Astrocyte (in vitro differentiated cells and primary cell): ENCODE data around the gene LHPP. TPM values are rescaled to one million over a fixed set of nuclear protein-coding genes. Genes with fewer than 3 reads are reported as not detected.

Experiments
- DNase-seq: peaks from one replicate; pipeline ENCODE4 v3.0.0-alpha.2; 2010; ENCODE audit warnings: low read depth
- FAIRE-seq: peaks from 2 replicates; lab custom pipeline; 2011; peaks lifted over from hg19 to GRCh38; lab: Jason Lieb, UNC
- H2AFZ ChIP-seq: 2 replicates; pipeline ENCODE4 v1.6.0; 2012; ENCODE audit warnings: low read depth, low read length, inconsistent platforms
- H3K27ac ChIP-seq: 2 replicates; pipeline ENCODE4 v1.5.1; 2011; ENCODE audit warnings: low read depth, low read length, inconsistent platforms
- H3K27me3 ChIP-seq: 2 replicates; pipeline ENCODE4 v1.6.0; 2011; ENCODE audit warnings: low read length, inconsistent platforms; ENCODE audit not compliant: insufficient read depth
- H3K36me3 ChIP-seq: 2 replicates; pipeline ENCODE4 v1.5.1; 2011; ENCODE audit warnings: low read length, inconsistent platforms; ENCODE audit not compliant: insufficient read depth
- H3K4me1 ChIP-seq: 2 replicates; pipeline ENCODE4 v1.5.1; 2011; ENCODE audit warnings: low read length, inconsistent platforms; ENCODE audit not compliant: insufficient read depth
- H3K4me2 ChIP-seq: 2 replicates; pipeline ENCODE4 v1.6.0; 2012; ENCODE audit warnings: low read length, inconsistent platforms
- H3K4me3 ChIP-seq: 2 replicates; pipeline ENCODE4 v1.5.1; 2011; ENCODE audit warnings: low read depth, mild to moderate bottlenecking, low read length, inconsistent platforms; ENCODE audit not compliant: insufficient read depth
- H3K79me2 ChIP-seq: 2 replicates; pipeline ENCODE4 v1.6.0; 2012; ENCODE audit warnings: mild to moderate bottlenecking, low read length, inconsistent platforms; ENCODE audit not compliant: insufficient read depth
- H3K9ac ChIP-seq: 2 replicates; pipeline ENCODE4 v1.6.0; 2012; ENCODE audit warnings: mild to moderate bottlenecking, low read length, inconsistent platforms
- H3K9me3 ChIP-seq: 2 replicates; pipeline ENCODE4 v1.5.1; 2012; ENCODE audit warnings: low read depth, mild to moderate bottlenecking, low read length, inconsistent platforms; ENCODE audit not compliant: insufficient read depth
- H4K20me1 ChIP-seq: 2 replicates; pipeline ENCODE4 v1.6.0; 2012; ENCODE audit warnings: low read length, inconsistent platforms; ENCODE audit not compliant: insufficient read depth
- H3K27ac Mint-ChIP-seq: one replicate; pipeline ENCODE4 v1.8.0; 2021; ENCODE audit warnings: mild to moderate bottlenecking, mixed read lengths; ENCODE audit not compliant: unreplicated experiment
- H3K27me3 Mint-ChIP-seq: one replicate; pipeline ENCODE4 v1.8.0; 2021; ENCODE audit warnings: low read depth, mixed read lengths; ENCODE audit not compliant: unreplicated experiment
- H3K36me3 Mint-ChIP-seq: one replicate; pipeline ENCODE4 v1.8.0; 2021; ENCODE audit warnings: low read depth, mixed read lengths; ENCODE audit not compliant: unreplicated experiment
- H3K4me1 Mint-ChIP-seq: one replicate; pipeline ENCODE4 v1.8.0; 2021; ENCODE audit warnings: low read depth, mixed read lengths; ENCODE audit not compliant: unreplicated experiment
- H3K4me3 Mint-ChIP-seq: one replicate; pipeline ENCODE4 v1.8.0; 2021; ENCODE audit warnings: mild to moderate bottlenecking, moderate library complexity, mixed read lengths; ENCODE audit not compliant: unreplicated experiment
- H3K9me3 Mint-ChIP-seq: one replicate; pipeline ENCODE4 v1.8.0; 2021; ENCODE audit warnings: mild to moderate bottlenecking, mixed read lengths; ENCODE audit not compliant: unreplicated experiment
- CTCF ChIP-seq: IDR thresholded peaks from 2 replicates; pipeline ENCODE4 v1.5.1; 2011; ENCODE audit warnings: low read depth, mild to moderate bottlenecking, inconsistent platforms, low read length, moderate library complexity; ENCODE audit not compliant: insufficient read depth
- EZH2 ChIP-seq: IDR thresholded peaks from 2 replicates; pipeline ENCODE4 v1.6.1; 2012; ENCODE audit warnings: mild to moderate bottlenecking, low read length, inconsistent platforms; ENCODE audit not compliant: insufficient read depth
- total RNA-seq: library from RNA; stranded (reverse); gene quantifications from 2 replicates; pipeline ENCODE4 v1.2.1, GENCODE V29; 2021

Gene LHPP
- total RNA-seq, 1 donor from 2014 or later: 6.9 TPM

GRCh38 chr10:124605481-124605855 lies 143.8 kb downstream of the LHPP start:
- H3K4me2 ChIP-seq: no peak overlapping the region
- no peaks in the 10 kb centered on the region for H3K4me1 ChIP-seq
- no peaks in the 10 kb centered on the region for H3K27me3 ChIP-seq
- peaks cover 2% of the 10 kb centered on the region for H4K20me1 ChIP-seq
- Mint-ChIP-seq H3K36me3 (no peaks in the 10 kb centered on the region), H3K4me3 (no peak overlapping the region), H3K27me3 (peaks cover 17% of the 10 kb centered on the region), H3K27ac (no peak overlapping the region), H3K4me1 (no peaks in the 10 kb centered on the region), H3K9me3 (no peaks in the 10 kb centered on the region)
- TF ChIP-seq CTCF (no peak), EZH2 (no peak)
- no peak overlapping the region for H3K27ac ChIP-seq
- no peaks in the 10 kb centered on the region for H3K79me2 ChIP-seq
- H3K4me3 ChIP-seq: no peak overlapping the region
- H3K36me3 ChIP-seq: no peaks in the 10 kb centered on the region
- no peaks in the 10 kb centered on the region for H3K9me3 ChIP-seq
- no peak for DNase-seq
- H2AFZ ChIP-seq: no peak overlapping the region
- no peak for FAIRE-seq
- H3K9ac ChIP-seq: no peak overlapping the region

GRCh38 chr10:124605856-124606812 lies 144.5 kb downstream of the LHPP start:
- Mint-ChIP-seq H3K4me3 (no peak overlapping the region), H3K27me3 (peaks cover 12% of the 10 kb centered on the region), H3K36me3 (no peaks in the 10 kb centered on the region), H3K4me1 (no peaks in the 10 kb centered on the region), H3K27ac (no peak overlapping the region), H3K9me3 (no peaks in the 10 kb centered on the region)
- Histone ChIP-seq H3K36me3 (no peaks in the 10 kb centered on the region), H2AFZ (no peak overlapping the region), H3K9me3 (no peaks in the 10 kb centered on the region), H3K4me2 (no peak overlapping the region), H3K27ac (no peak overlapping the region), H3K27me3 (no peaks in the 10 kb centered on the region), H4K20me1 (peaks cover 2% of the 10 kb centered on the region), H3K9ac (no peak overlapping the region), H3K4me3 (no peak overlapping the region), H3K4me1 (no peaks in the 10 kb centered on the region), H3K79me2 (no peaks in the 10 kb centered on the region)
- no peak for TF ChIP-seq CTCF
- no peak for TF ChIP-seq EZH2
- no peak for DNase-seq
- no peak for FAIRE-seq

GRCh38 chr10:124606822-124607221 lies 145.2 kb downstream of the LHPP start:
- Mint-ChIP-seq H3K4me1 (no peaks in the 10 kb centered on the region), H3K36me3 (no peaks in the 10 kb centered on the region), H3K9me3 (no peaks in the 10 kb centered on the region), H3K4me3 (no peak overlapping the region), H3K27ac (no peak overlapping the region), H3K27me3 (peaks cover 9% of the 10 kb centered on the region)
- H3K27ac ChIP-seq: no peak overlapping the region
- H4K20me1 ChIP-seq: peaks cover 2% of the 10 kb centered on the region
- no peak overlapping the region for H3K4me3 ChIP-seq
- no peaks in the 10 kb centered on the region for H3K79me2 ChIP-seq
- H3K4me2 ChIP-seq: no peak overlapping the region
- H3K4me1 ChIP-seq: no peaks in the 10 kb centered on the region
- no peak for TF ChIP-seq CTCF
- FAIRE-seq (no peak), DNase-seq (no peak)
- no peaks in the 10 kb centered on the region for H3K36me3 ChIP-seq
- no peak overlapping the region for H2AFZ ChIP-seq
- no peaks in the 10 kb centered on the region for H3K9me3 ChIP-seq
- no peak overlapping the region for H3K9ac ChIP-seq
- H3K27me3 ChIP-seq: no peaks in the 10 kb centered on the region
